GM13977 (cell line): Measurements from ENCODE around the gene CNBD2.
"Not testable (repeated sequence)": the region's sequence is repeated elsewhere in the genome, so short reads cannot be mapped to it uniquely, and the experiment has no call there.

Source experiments
- DNase-seq: peaks from one replicate; pipeline ENCODE4 v3.0.0; 2012; ENCODE audit warnings: low spot score
- CTCF ChIP-seq: IDR thresholded peaks from 2 replicates; pipeline ENCODE4 v1.5.1; 2012; ENCODE audit warnings: mild to moderate bottlenecking, control low read depth; ENCODE audit not compliant: insufficient read depth; ENCODE audit errors: extremely low read depth, missing control alignments
- in situ Hi-C: fragments of 300-500 bp; cut with MboI; formaldehyde crosslinking; loops from one replicate; pipeline ENCODE4 v1.12.0; 2022; ENCODE audit warnings: low sequenced_read_pairs, low pct_unique_long_range_greater_than_20kb, mixed read lengths, inconsistent platforms; ENCODE audit not compliant: unreplicated experiment

The CNBD2 gene

GRCh38 chr20:35942243-35942642 is 26.1 kb upstream of the CNBD2 start:
- DNase-seq = no peak
- in situ Hi-C loops = no loop called here
- TF ChIP-seq CTCF = no peak

- peak; percentile 42 for DNase-seq
- in situ Hi-C loops = no loop called here
- peak; percentile 55 for TF ChIP-seq CTCF
Observed at GRCh38 chr20:35947489-35947888, 20.9 kb upstream of the CNBD2 start.

- in situ Hi-C loops = no loop called here
- no peak for DNase-seq
- no peak for TF ChIP-seq CTCF
Observed at GRCh38 chr20:35947907-35948306, 20.5 kb upstream of the CNBD2 start.

GRCh38 chr20:35950093-35950492 is 18.3 kb upstream of the CNBD2 start:
- no peak for TF ChIP-seq CTCF
- DNase-seq = no peak
- in situ Hi-C loops = no loop called here

- in situ Hi-C loops, DNase-seq: not testable (repeated sequence)
Observed at GRCh38 chr20:35952080-35952479, 16.3 kb upstream of the CNBD2 start.

GRCh38 chr20:35952480-35953386 is 15.7 kb upstream of the CNBD2 start:
- in situ Hi-C loops = no loop called here

More at GRCh38 chr20:35952480-35953386, 15.7 kb upstream of the CNBD2 start:
- no peak for DNase-seq
- no peak for TF ChIP-seq CTCF
